WI38 (cell line): ENCODE data around the gene SHC4.
"Not testable (repeated sequence)": the region's sequence is repeated elsewhere in the genome, so short reads cannot be mapped to it uniquely, and the experiment has no call there.

Experiments
- H3K4me3 ChIP-seq: 2 replicates; pipeline ENCODE4 v1.5.1; 2011; ENCODE audit warnings: low read depth, mild to moderate bottlenecking, control low read depth, low read length
- TF ChIP-seq, protein P1 (sequence below): IDR thresholded peaks from 2 replicates; pipeline ENCODE4 v1.5.1; 2012; ENCODE audit warnings: low read depth, mild to moderate bottlenecking, control low read depth, low read length

SHC4 gene

DNA sequence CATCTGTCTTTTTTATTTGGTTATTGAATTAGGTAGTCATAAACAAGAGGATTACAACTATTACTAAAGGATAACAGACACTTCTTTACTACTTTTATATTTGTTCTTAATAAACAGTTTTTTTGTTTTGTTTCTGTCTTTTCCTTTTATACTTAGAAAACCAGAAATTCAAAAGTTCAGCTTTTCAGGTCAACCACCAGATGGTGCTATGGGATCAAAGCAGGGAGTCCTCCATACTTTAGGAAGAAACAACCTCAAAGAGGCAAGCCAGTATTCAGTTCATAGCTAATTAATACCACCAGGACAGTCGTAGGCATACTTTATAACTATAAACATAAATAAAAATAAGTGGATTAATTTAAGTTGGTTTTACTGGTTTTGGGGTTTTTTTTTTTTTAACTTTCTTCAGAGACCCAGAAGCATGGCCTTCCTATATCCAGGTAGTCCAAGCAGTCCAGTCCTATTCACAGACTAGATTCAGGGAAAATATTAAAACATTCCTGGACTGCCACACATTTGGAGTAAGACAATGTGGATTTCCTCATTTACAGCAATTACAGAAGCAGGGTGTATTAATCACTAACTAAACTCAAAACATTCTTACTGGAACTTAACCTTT lies 101.8 kb downstream of the SHC4 start:
- TF ChIP-seq, protein P1, sequence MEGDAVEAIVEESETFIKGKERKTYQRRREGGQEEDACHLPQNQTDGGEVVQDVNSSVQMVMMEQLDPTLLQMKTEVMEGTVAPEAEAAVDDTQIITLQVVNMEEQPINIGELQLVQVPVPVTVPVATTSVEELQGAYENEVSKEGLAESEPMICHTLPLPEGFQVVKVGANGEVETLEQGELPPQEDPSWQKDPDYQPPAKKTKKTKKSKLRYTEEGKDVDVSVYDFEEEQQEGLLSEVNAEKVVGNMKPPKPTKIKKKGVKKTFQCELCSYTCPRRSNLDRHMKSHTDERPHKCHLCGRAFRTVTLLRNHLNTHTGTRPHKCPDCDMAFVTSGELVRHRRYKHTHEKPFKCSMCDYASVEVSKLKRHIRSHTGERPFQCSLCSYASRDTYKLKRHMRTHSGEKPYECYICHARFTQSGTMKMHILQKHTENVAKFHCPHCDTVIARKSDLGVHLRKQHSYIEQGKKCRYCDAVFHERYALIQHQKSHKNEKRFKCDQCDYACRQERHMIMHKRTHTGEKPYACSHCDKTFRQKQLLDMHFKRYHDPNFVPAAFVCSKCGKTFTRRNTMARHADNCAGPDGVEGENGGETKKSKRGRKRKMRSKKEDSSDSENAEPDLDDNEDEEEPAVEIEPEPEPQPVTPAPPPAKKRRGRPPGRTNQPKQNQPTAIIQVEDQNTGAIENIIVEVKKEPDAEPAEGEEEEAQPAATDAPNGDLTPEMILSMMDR = peak; percentile 71

DNA sequence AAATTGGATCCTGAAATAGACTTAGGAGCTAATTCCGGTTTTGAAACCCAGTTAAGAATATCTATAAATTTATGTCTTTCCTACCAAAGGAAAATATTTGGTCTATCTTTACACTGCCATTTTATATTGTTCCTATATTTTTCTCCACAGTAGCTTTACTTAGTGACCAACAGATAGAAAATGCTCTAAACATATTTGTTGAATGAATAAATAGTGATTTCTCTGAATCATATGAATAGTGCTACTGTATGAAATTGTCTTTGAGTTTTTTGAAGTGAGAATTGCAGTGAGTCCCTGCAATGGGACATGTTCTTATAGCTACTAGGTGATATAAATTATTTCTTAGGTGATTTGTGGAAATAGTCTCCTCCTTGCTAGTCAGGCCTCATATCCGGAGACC lies 104.3 kb downstream of the SHC4 start:
- H3K4me3 ChIP-seq = no peak overlapping the region
- TF ChIP-seq, protein P1 = no peak

More for the DNA sequence above, 101.8 kb downstream of the SHC4 start:
- no peak overlapping the region for H3K4me3 ChIP-seq

DNA sequence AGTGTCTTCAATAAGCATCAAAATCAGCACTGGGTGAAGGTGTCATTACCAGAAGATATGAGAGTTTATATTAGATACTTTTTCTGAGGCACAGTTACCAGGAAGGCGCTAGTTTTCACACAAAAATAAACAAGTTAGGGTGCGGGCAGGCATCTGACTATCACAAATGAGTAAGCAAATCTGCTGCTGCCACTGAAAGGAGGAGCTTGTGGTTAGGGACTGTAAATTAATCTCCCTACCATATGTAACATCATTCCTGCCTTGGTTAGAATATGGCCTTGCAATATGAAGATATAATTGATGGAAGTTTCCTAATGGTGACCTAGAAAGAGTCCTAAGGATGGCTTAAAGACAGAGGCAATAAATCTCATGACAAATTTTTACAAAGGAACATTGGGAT lies 105.3 kb downstream of the SHC4 start:
- TF ChIP-seq, protein P1 = no peak
- H3K4me3 ChIP-seq = no peak overlapping the region

DNA sequence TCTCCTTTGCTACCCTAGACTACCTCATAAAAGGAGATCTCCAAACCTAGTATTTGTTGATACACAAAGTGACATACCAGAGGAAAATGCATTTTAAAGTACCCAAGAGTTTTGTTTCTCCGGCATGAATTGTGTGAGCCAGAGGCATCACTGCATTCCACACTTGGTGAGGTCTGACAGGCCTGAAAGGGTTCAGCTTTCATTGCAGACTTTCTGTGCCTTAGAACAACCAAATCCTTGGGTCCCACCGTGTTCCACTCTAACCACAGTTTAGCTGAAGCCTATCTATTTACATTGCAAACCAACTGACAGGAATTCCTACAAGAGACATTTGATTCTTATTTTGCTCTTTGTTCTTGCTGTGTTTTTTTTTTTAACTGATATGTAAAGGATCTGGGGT lies 106.8 kb downstream of the SHC4 start:
- TF ChIP-seq, protein P1 = no peak
- no peak overlapping the region for H3K4me3 ChIP-seq

DNA sequence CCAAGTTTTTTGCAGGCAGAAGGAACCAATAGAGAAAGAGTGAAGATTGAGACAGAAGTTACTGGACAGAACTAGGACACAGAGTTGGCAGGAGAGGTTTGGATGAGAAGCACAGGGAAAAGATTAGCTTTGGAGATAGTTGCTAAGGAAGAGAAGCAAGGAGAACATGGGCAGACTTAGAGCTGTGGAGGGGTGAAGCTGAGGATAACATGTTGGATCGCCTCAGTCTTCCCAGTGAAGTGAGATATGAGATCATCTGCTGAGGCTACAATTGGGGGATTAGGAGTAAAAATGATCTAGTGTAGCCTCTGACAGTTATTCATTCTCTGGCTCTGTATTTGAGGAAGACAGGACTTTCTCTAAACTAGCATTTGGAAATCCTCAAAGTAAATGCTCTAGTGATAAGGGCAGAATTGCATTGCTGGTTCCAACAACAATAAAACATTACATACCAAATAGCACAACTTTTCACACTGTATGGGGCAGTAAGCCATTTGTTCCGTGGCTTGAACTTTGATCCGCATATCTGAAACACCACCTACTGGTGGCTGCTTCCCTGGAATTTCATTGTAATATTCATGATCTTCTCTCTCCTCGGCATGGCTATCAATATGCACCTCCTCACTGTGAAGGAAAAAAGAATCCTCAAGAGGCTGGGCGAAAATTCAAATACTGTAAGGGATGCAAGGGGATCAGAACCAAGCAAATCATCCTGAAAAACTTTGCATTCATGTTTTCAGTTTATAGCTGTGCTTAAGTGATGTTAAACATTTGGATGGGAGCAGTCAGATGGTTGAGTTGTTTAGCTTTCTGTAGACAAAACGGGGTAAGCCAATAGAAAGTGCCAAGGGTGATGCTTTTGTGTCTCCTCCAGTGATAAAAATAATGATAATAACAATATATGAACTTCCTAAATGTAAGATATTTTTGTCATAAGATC lies 107.9 kb downstream of the SHC4 start:
- no peak overlapping the region for H3K4me3 ChIP-seq
- TF ChIP-seq, protein P1 = 0 out of 2 replicates have a peak, but pooled peaks have one; percentile 41

DNA sequence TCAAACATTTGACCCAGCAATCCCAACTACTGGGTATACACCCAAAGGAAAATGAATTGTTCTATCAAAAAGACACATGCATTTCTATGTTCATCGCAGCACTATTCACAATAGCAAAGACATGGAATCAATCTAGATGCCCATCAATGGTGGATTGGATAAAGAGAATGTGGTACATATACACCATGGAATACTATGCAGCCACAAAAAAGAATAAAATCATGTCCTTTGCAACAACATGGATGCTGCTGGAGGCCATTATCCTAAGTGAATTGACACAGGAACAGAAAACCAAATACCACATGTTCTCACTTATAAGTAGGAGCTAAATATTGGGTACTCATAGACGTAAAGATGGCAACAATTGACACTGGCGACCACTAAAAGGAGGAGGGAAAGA lies 109.3 kb downstream of the SHC4 start:
- H3K4me3 ChIP-seq = not testable (repeated sequence)

DNA sequence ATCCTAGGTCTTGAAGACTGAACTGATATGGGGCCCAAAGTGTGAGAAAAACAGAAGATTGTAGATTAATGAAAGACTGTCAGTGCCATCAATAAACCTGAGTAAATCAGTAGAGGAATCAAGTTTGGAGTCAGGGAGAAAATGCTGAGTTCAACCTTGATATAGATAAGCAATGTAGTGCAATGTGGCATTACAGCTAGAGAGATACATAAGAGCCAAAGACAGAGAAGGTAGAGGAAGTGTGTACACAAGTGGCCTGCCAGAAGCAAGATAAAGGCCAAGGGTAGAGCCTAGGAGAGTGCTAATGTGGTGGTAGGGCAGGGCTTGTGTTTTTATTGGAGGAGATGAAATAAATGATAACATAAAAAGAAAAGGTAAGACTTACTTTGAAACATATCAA lies 111.8 kb downstream of the SHC4 start:
- TF ChIP-seq, protein P1 = no peak
- no peak overlapping the region for H3K4me3 ChIP-seq
